Measurements from ENCODE around the gene CACFD1. TPM values are rescaled to one million over a fixed set of nuclear protein-coding genes. Genes with fewer than 3 reads are reported as not detected.

CACFD1 gene
- total RNA-seq, 1 experiment from 2014 or later: 15.1 TPM

- H3K9me3 Mint-ChIP-seq (ENCODE audit: low read depth, unreplicated experiment): no peaks in the 10 kb centered on the region
- H3K27me3 Mint-ChIP-seq (ENCODE audit: unreplicated experiment): peaks cover 11% of the 10 kb centered on the region
- CTCF ChIA-PET: no interaction called here
- no peaks in the 10 kb centered on the region for H3K4me1 Mint-ChIP-seq (ENCODE audit: low read depth, unreplicated experiment)
- H3K27ac Mint-ChIP-seq (ENCODE audit: unreplicated experiment): no peak overlapping the region
- no peak for DNase-seq
- H3K4me3 Mint-ChIP-seq (ENCODE audit: low read depth, unreplicated experiment): no peak overlapping the region
- TF ChIP-seq CTCF (IDR thresholded peaks at IDR 0.05; ENCODE audit: unreplicated experiment): no peak
- intact Hi-C loops (cut with micrococcal nuclease; ENCODE audit: unreplicated experiment): no loop called here
- BruUV-seq (replicated peaks): no TSS peak
- H3K36me3 Mint-ChIP-seq (ENCODE audit: insufficient read depth, unreplicated experiment): peaks cover 5% of the 10 kb centered on the region
Observed at GRCh38 chr9:133429214-133429613, 30.6 kb upstream of the CACFD1 start.

- no peaks in the 10 kb centered on the region for H3K4me1 Mint-ChIP-seq (ENCODE audit: low read depth, unreplicated experiment)
- no peak for TF ChIP-seq CTCF (IDR thresholded peaks at IDR 0.05; ENCODE audit: unreplicated experiment)
- peaks cover 5% of the 10 kb centered on the region for H3K36me3 Mint-ChIP-seq (ENCODE audit: insufficient read depth, unreplicated experiment)
- H3K4me3 Mint-ChIP-seq (ENCODE audit: low read depth, unreplicated experiment): no peak overlapping the region
- no peak for DNase-seq
- H3K27ac Mint-ChIP-seq (ENCODE audit: unreplicated experiment): no peak overlapping the region
- H3K9me3 Mint-ChIP-seq (ENCODE audit: low read depth, unreplicated experiment): no peaks in the 10 kb centered on the region
- CTCF ChIA-PET: interaction anchor here (0.6 kb wide), 1 partner anchor 30 kb away, joined by 3 read pairs; the partner anchor contains the start of gene CACFD1
- intact Hi-C loops (cut with micrococcal nuclease; ENCODE audit: unreplicated experiment): no loop called here
- peaks cover 11% of the 10 kb centered on the region for H3K27me3 Mint-ChIP-seq (ENCODE audit: unreplicated experiment)
- no TSS peak for BruUV-seq (replicated peaks)
Observed at GRCh38 chr9:133429641-133430161, 30.1 kb upstream of the CACFD1 start.

- Mint-ChIP-seq H3K27me3 (ENCODE audit: unreplicated experiment) (peaks cover 11% of the 10 kb centered on the region), H3K4me3 (ENCODE audit: low read depth, unreplicated experiment) (no peak overlapping the region), H3K4me1 (ENCODE audit: low read depth, unreplicated experiment) (no peaks in the 10 kb centered on the region), H3K27ac (ENCODE audit: unreplicated experiment) (no peak overlapping the region), H3K9me3 (ENCODE audit: low read depth, unreplicated experiment) (no peaks in the 10 kb centered on the region), H3K36me3 (ENCODE audit: insufficient read depth, unreplicated experiment) (peaks cover 5% of the 10 kb centered on the region)
- CTCF ChIA-PET: no interaction called here
- intact Hi-C loops (cut with micrococcal nuclease; ENCODE audit: unreplicated experiment): no loop called here
- TF ChIP-seq CTCF (IDR thresholded peaks at IDR 0.05; ENCODE audit: unreplicated experiment): no peak
- DNase-seq: no peak
- no TSS peak for BruUV-seq (replicated peaks)
Observed at GRCh38 chr9:133430244-133430643, 29.5 kb upstream of the CACFD1 start.

GRCh38 chr9:133433351-133433843 lies 26.4 kb upstream of the CACFD1 start:
- BruUV-seq (replicated peaks): no TSS peak
- no peaks in the 10 kb centered on the region for H3K4me1 Mint-ChIP-seq (ENCODE audit: low read depth, unreplicated experiment)
- H3K27ac Mint-ChIP-seq (ENCODE audit: unreplicated experiment): no peak overlapping the region

More at GRCh38 chr9:133433351-133433843, 26.4 kb upstream of the CACFD1 start:
- intact Hi-C loops (cut with micrococcal nuclease; ENCODE audit: unreplicated experiment): no loop called here
- DNase-seq: no peak
- no peak for TF ChIP-seq CTCF (IDR thresholded peaks at IDR 0.05; ENCODE audit: unreplicated experiment)
- Mint-ChIP-seq H3K4me3 (ENCODE audit: low read depth, unreplicated experiment) (no peak overlapping the region), H3K9me3 (ENCODE audit: low read depth, unreplicated experiment) (no peaks in the 10 kb centered on the region), H3K36me3 (ENCODE audit: insufficient read depth, unreplicated experiment) (peaks cover 5% of the 10 kb centered on the region), H3K27me3 (ENCODE audit: unreplicated experiment) (no peaks in the 10 kb centered on the region)
- CTCF ChIA-PET: no interaction called here

Data from Calu3 (cell line).